Lung (tissue), 12 donors: Measurements from ENCODE around the gene CHP2. TPM values are rescaled to one million over a fixed set of nuclear protein-coding genes. Genes with fewer than 3 reads are reported as not detected.
"Not testable (repeated sequence)": the region's sequence is repeated elsewhere in the genome, so short reads cannot be mapped to it uniquely, and the experiment has no call there.

Source experiments
- ATAC-seq: fragments of 200-7000 bp; cut with Tn5 transposase; one replicate; pipeline ENCODE4 v1.9.1; 2020; ENCODE audit warnings: moderate number of reproducible peaks; ENCODE audit not compliant: insufficient read depth, low FRiP score
- DNase-seq, 3 donors: peaks; one replicate each; pipeline ENCODE4 v3.0.0-alpha.2; 2013 to 2017
- H3K27ac ChIP-seq, 2 donors: one replicate each; pipeline ENCODE4 v1.5.1; 2013; ENCODE audit warnings: mild to moderate bottlenecking in 2 of 2, moderate library complexity in 2 of 2, control low read depth in 1 of 2, inconsistent platforms in 1 of 2, low read depth in 1 of 2, low read length in 1 of 2
- H3K27me3 ChIP-seq, 3 donors: one replicate each; pipeline ENCODE4 v1.5.1; 2013; ENCODE audit warnings: low read length in 2 of 3; ENCODE audit not compliant: control insufficient read depth in 3 of 3, insufficient read depth in 3 of 3
- H3K36me3 ChIP-seq, 4 donors: one replicate each; pipeline ENCODE4 v1.5.1; 2013; ENCODE audit warnings: low read length in 4 of 4, mild to moderate bottlenecking in 1 of 4, moderate library complexity in 1 of 4; ENCODE audit not compliant: control insufficient read depth in 4 of 4, insufficient read depth in 4 of 4
- H3K4me1 ChIP-seq, 5 donors: one replicate each; pipeline ENCODE4 v1.5.1; 2013; ENCODE audit warnings: low read length in 5 of 5, mild to moderate bottlenecking in 2 of 5, moderate library complexity in 1 of 5; ENCODE audit not compliant: control insufficient read depth in 5 of 5, insufficient read depth in 5 of 5
- H3K4me3 ChIP-seq: one replicate; pipeline ENCODE4 v1.5.1; 2013; ENCODE audit warnings: mild to moderate bottlenecking, control low read depth, moderate library complexity
- H3K9ac ChIP-seq, 2 donors: one replicate each; pipeline ENCODE4 v1.5.1; 2013; ENCODE audit warnings: low read length in 2 of 2, control low read depth in 1 of 2; ENCODE audit not compliant: insufficient read depth in 1 of 2
- H3K9me3 ChIP-seq, 4 donors: one replicate each; pipeline ENCODE4 v1.5.1; 2013; ENCODE audit warnings: low read length in 3 of 4, mild to moderate bottlenecking in 1 of 4, moderate library complexity in 1 of 4; ENCODE audit not compliant: control insufficient read depth in 4 of 4, insufficient read depth in 3 of 4
- WGBS, 2 donors: extraction: QIAGEN DNeasy Blood & Tissue Kit; methylation state at CpG; one replicate each; pipeline ENCODE4 v1.1.7; 2013; 5-methylcytosine and 5-hydroxymethylcytosine counted together
- polyA plus RNA-seq, 2 donors: library from polyadenylated mRNA; stranded (reverse); fragments of 200-250 nt; gene quantifications; one replicate each; pipeline ENCODE4 v1.2.1, GENCODE V29; 2013
- total RNA-seq, 2 donors: library from RNA; depleted of rRNA in 1 of 2; stranded (reverse); fragments of >200 nt in 1 of 2; gene quantifications; one replicate each; pipeline ENCODE4 v1.2.1, GENCODE V29; 2014 to 2021
- TF ChIP-seq, protein P1 (sequence below): IDR thresholded peaks from 2 replicates; pipeline ENCODE4 v1.5.1; 2012; ENCODE audit warnings: mild to moderate bottlenecking; ENCODE audit errors: control extremely low read depth, extremely low read depth
- donor health status: control.
- donor health status: control.
- donor health status: Bipolar disorder and iron deficiency.
- donor health status: healthy.
- donor health status: DM: yes; HTN: yes; CAD: no.

The CHP2 gene
- total and polyA plus RNA-seq, 4 donors, result 0.06 to 2.0 (median 0.06) TPM; not detected in 1

GRCh38 chr16:23712976-23713375 lies 41.9 kb upstream of the CHP2 start, which contains the start of gene ERN2:
Gene ERN2 (minus strand): TSS chr16:23713222. CDS start chr16:23713187, 35 bp downstream.
- no peak within 1 kb of the TSS for H3K4me3 ChIP-seq
- ATAC-seq, result no peak
- TF ChIP-seq, protein P1, sequence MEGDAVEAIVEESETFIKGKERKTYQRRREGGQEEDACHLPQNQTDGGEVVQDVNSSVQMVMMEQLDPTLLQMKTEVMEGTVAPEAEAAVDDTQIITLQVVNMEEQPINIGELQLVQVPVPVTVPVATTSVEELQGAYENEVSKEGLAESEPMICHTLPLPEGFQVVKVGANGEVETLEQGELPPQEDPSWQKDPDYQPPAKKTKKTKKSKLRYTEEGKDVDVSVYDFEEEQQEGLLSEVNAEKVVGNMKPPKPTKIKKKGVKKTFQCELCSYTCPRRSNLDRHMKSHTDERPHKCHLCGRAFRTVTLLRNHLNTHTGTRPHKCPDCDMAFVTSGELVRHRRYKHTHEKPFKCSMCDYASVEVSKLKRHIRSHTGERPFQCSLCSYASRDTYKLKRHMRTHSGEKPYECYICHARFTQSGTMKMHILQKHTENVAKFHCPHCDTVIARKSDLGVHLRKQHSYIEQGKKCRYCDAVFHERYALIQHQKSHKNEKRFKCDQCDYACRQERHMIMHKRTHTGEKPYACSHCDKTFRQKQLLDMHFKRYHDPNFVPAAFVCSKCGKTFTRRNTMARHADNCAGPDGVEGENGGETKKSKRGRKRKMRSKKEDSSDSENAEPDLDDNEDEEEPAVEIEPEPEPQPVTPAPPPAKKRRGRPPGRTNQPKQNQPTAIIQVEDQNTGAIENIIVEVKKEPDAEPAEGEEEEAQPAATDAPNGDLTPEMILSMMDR, result no peak
- 4 to 7% methylated on average over 37 of the region's 37 CpGs for WGBS, 2 donors
- DNase-seq, result no peak
- H3K9me3 ChIP-seq, result peaks cover 0 to 18% (median 4%) of the 10 kb centered on the region in 4 donors
- peaks cover 0 to 4% (median 0%) of the 10 kb centered on the region in 5 donors for H3K4me1 ChIP-seq
- no peak within 1 kb of the TSS for H3K9ac ChIP-seq
- no peak within 1 kb of the TSS for H3K27ac ChIP-seq
- peaks cover 0 to 28% (median 23%) of the 10 kb centered on the region in 3 donors for H3K27me3 ChIP-seq
- H3K36me3 ChIP-seq, result no peaks in the 10 kb centered on the region

DNA sequence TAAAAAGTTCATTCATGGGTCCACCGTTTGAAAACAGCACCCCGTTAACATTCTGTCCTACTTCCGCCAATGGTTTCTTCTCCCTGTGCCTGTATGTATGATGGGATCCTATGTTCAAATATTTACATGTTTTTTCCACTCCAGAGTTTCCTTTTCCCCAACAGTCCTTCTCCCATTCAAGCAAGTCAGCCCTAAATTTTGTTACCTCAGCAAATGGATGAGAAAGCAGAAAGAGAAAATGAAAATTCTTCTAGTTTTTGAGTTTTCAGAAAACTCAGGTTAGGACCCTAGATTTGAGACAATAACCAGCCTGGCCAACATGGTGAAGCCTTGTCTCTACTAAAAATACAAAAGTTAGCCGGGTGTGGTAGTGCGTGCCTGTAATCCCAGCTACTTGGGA lies 38.3 kb upstream of the CHP2 start:
- ATAC-seq, result no peak
- TF ChIP-seq, protein P1, result no peak
- 78 to 90% methylated on average over 5 of the region's 5 CpGs for WGBS, 2 donors
- Histone ChIP-seq H3K4me3 (no peak overlapping the region), H3K27me3 (peaks cover 0 to 28% (median 23%) of the 10 kb centered on the region in 3 donors), H3K4me1 (peaks cover 0 to 4% (median 0%) of the 10 kb centered on the region in 5 donors), H3K9ac (no peak overlapping the region), H3K27ac (no peak overlapping the region), H3K36me3 (no peaks in the 10 kb centered on the region), H3K9me3 (peaks cover 0 to 3% (median 0%) of the 10 kb centered on the region in 4 donors)
- no peak for DNase-seq

- 84 to 86% methylated on average over 9 of the region's 9 CpGs for WGBS, 2 donors
- not testable (repeated sequence) for H3K27me3 ChIP-seq, ATAC-seq, H3K9ac ChIP-seq, DNase-seq, H3K36me3 ChIP-seq, H3K4me1 ChIP-seq, H3K27ac ChIP-seq, H3K9me3 ChIP-seq, H3K4me3 ChIP-seq
These were observed 32.1 kb upstream of the CHP2 start for GRCh38 chr16:23722613-23723240.

GRCh38 chr16:23724096-23724784 lies 30.6 kb upstream of the CHP2 start:
- Histone ChIP-seq H3K36me3 (no peaks in the 10 kb centered on the region), H3K27me3 (peaks cover 0 to 2% (median 0%) of the 10 kb centered on the region in 3 donors), H3K9me3 (peaks cover 0 to 4% (median 1%) of the 10 kb centered on the region in 4 donors), H3K4me1 (no peaks in the 10 kb centered on the region), H3K27ac (no peak overlapping the region), H3K9ac (no peak overlapping the region), H3K4me3 (no peak overlapping the region)
- DNase-seq, result no peak
- TF ChIP-seq, protein P1, result no peak
- WGBS, 2 donors, result 69 to 74% methylated on average over 8 of the region's 8 CpGs
- no peak for ATAC-seq
